ENCODE data around the gene DNAJB8.

DNAJB8 gene

GRCh38 chr3:128469556-128469955, 2.9 kb upstream of the DNAJB8 start:
- no peak for DNase-seq (ENCODE audit: low read depth)
- TF ChIP-seq CTCF (IDR thresholded peaks at IDR 0.05; ENCODE audit: low read depth, low read length, missing control alignments): no peak
- in situ Hi-C loops (cut with HindIII; ENCODE audit: low sequenced_read_pairs): no loop called here
- H3K4me3 ChIP-seq (ENCODE audit: low read depth, low read length): no peak overlapping the region

- in situ Hi-C loops (cut with HindIII; ENCODE audit: low sequenced_read_pairs): no loop called here
- no peak overlapping the region for H3K4me3 ChIP-seq (ENCODE audit: low read depth, low read length)
- no peak for DNase-seq (ENCODE audit: low read depth)
- no peak for TF ChIP-seq CTCF (IDR thresholded peaks at IDR 0.05; ENCODE audit: low read depth, low read length, missing control alignments)
Observed at GRCh38 chr3:128468791-128469527, 2.3 kb upstream of the DNAJB8 start.

GRCh38 chr3:128468285-128468790, 1.6 kb upstream of the DNAJB8 start:
- H3K4me3 ChIP-seq (ENCODE audit: low read depth, low read length): no peak overlapping the region
- DNase-seq (ENCODE audit: low read depth): no peak
- TF ChIP-seq CTCF (IDR thresholded peaks at IDR 0.05; ENCODE audit: low read depth, low read length, missing control alignments): no peak
- in situ Hi-C loops (cut with HindIII; ENCODE audit: low sequenced_read_pairs): no loop called here

- no peak for TF ChIP-seq CTCF (IDR thresholded peaks at IDR 0.05; ENCODE audit: low read depth, low read length, missing control alignments)
- no peak overlapping the region for H3K4me3 ChIP-seq (ENCODE audit: low read depth, low read length)
- DNase-seq (ENCODE audit: low read depth): no peak
- in situ Hi-C loops (cut with HindIII; ENCODE audit: low sequenced_read_pairs): no loop called here
Observed at GRCh38 chr3:128464702-128465101, 2.0 kb downstream of the DNAJB8 start.

- no peak for DNase-seq (ENCODE audit: low read depth)
- no peak overlapping the region for H3K4me3 ChIP-seq (ENCODE audit: low read depth, low read length)
- in situ Hi-C loops (cut with HindIII; ENCODE audit: low sequenced_read_pairs): no loop called here
- no peak for TF ChIP-seq CTCF (IDR thresholded peaks at IDR 0.05; ENCODE audit: low read depth, low read length, missing control alignments)
Observed at GRCh38 chr3:128464188-128464587, 2.5 kb downstream of the DNAJB8 start.

GRCh38 chr3:128463771-128464170, 2.9 kb downstream of the DNAJB8 start:
- TF ChIP-seq CTCF (IDR thresholded peaks at IDR 0.05; ENCODE audit: low read depth, low read length, missing control alignments): no peak
- no peak for DNase-seq (ENCODE audit: low read depth)
- in situ Hi-C loops (cut with HindIII; ENCODE audit: low sequenced_read_pairs): no loop called here
- no peak overlapping the region for H3K4me3 ChIP-seq (ENCODE audit: low read depth, low read length)
